D341Med (cell line): ENCODE measurements around the gene MPG.
A peak's percentile ranks its signal among the peaks of the same experiment; 100 is the strongest.

Experiments used
- DNase-seq: peaks from one replicate; pipeline ENCODE4 v3.0.0; 2012; ENCODE audit warnings: low spot score

The MPG gene

DNA sequence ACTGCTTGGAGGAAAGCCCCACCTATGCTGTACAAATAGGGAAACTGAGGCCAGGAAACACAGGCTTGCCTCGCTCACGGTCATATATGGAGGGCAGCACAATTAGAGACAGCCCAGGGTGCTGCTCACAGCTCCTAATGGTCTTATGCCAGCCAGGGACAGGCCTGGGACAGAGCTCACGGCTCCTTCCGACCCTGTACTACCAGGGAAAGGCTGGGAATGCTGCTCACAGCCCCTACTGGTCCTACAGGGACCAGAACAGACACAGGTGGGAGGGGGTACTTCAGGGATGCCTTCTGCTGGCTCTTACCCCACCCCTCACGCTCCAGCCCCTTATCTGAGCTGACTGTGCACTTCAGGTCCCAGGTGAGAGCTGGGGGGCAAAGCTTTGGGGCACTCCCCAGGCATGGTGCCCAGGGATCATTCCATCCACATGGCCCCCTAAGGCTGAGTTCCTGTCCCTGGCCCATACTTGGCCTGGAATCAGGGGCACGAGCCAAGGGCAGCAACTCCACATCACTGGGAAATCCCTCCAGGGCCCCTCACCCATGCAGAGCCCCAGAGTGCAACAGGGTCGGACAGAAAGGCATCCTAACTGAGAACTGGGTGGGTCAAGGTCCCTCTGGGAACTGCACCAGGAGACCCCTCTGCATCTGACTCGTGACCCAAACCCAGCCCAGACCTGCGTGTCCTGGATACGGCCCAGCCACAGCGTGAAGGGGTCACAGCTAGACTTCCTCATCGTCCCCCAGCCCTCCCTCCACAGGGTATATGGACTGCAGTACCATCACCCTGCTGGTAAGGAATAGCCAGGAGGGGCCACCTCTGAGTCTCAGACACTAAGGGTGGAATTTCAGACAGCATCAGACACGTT lies 11.5 kb upstream of the MPG start:
- DNase-seq = no peak

DNA sequence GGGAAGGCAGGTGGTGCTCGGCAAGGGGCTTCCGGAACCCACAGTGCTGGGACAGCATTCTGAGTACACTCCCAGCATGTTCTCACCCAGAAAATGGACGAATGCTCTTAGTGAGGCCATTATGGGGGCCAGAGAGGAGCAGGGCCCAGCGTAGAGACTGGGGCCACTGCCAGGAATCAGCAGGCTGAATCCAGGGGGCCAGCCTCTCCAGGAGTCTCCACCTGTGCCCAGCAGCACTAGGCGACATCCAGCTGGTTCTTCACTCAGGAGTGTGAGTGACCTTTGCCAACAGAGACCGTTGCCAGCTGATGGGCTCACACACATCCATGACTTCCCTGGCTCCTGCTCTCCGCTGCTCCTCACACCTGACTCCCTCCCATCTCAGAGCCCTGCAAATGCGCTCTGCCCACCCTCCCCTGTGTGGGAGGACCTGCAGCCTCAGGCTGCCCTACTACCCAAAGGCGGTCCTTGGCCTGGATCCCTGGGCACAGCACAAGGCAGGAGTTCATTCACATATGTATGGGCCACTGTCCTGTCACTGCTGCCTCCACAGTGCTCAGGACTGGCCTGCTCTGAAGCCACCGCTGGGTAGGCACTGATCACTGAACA lies 10.7 kb upstream of the MPG start:
- no peak for DNase-seq

DNA sequence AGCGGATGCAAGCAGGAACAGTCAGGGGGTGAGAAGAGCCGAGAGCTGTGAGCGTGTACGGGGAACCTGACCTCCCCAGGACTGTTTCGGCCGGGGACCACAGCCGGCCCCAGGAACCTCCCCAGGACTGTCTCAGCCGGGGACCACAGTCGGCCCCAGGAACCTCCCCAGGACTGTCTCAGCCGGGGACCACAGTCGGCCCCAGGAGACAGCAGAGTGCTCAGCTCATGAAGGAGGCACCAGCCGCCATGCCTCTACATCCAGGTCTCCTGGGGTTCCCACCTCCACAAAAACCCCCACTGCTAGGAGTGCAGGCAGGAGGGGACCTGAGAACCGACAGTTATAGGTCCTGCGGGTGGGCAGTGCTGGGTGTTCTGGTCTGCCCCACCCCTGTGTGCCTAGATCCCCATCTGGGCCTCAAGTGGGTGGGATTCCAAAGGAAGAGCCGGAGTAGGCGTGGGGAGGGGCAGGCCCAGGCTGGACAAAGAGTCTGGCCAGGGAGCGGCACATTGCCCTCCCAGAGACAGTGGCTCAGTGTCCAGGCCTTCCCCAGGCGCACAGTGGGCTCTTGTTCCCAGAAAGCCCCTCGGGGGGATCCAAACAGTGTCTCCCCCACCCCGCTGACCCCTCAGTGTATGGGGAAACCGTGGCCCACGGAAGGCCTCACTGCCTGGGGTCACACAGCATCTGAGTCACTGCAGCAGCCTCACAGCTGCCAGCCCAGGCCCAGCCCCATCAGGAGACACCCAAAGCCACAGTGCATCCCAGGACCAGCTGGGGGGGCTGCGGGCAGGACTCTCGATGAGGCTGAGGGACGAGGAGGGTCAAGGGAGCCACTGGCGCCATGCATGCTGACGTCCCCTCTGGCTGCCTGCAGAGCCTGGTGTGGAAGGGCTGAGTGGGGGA lies 9.9 kb upstream of the MPG start:
- DNase-seq = no peak

DNA sequence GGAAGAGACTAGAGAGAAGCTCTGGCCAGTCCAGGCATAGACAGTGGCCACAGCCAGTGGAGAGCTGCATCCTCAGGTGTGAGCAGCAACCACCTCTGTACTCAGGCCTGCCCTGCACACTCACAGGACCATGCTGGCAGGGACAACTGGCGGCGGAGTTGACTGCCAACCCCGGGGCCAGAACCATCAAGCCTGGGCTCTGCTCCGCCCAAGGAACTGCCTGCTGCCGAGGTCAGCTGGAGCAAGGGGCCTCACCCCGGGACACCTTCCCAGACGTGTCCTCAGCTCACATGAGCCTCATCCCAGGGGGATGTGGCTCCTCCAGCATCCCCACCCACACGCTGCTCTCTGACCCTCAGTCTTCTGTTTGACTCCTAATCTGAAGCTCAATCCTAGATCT lies 8.8 kb upstream of the MPG start:
- no peak for DNase-seq

DNA sequence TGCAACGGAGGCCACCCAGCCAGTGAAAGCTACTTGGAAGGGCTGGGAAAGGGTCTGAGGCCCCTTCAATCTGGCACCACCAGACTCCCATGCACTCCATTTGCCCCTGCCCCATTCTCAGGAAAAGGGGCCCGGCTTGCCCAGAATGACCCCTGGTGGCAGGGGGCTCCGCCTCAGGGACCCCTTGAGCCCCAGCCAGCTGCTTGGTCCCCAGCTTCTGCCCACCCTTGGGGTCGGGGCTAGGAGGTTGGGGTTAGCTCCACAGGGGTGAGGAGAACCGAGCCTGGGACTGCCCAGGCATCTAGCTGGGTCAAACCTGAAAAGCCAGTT lies 6.8 kb upstream of the MPG start:
- no peak for DNase-seq

DNA sequence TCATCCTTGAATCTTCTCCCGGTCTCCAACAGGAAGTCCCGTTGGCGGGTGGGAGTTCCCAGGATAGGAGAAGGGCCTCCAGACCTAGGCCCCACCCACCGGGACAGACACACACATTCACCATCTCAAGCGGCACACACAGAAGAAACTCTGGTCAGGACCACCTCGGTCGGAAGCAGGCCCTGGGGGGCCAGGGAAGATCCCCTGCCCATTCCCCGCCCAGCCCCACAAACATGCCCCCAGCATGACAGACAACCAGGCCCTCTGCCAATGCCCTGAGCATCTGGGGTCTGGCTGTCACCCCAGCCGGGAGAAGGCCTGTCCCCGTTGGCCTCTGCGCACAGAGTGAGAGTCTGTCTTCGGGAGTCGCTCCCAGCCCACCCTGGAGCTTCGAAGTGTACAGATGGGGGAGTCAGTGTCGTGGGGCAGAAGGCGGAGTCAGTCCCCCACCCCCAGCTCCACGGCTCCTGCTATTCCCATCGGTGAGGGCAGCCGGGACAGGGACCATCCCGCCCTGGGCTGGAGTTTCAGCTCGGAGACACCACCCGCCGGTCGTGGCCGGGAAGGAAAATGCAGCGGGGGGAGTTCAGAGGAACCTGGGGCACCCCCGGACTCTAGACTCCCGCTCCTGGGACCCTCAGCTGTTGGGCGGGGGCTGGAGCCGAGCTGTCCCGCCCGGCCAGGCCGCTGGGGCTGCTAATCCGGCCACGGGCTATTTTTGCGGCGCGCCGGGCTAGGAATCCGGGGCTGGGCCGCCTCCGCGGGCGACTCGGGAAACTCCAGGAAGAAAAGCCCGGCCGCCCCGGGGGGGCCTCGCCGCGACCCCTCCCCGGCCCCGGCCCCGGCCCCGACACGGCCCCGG lies 6.3 kb upstream of the MPG start:
- DNase-seq = peak; percentile 66

DNA sequence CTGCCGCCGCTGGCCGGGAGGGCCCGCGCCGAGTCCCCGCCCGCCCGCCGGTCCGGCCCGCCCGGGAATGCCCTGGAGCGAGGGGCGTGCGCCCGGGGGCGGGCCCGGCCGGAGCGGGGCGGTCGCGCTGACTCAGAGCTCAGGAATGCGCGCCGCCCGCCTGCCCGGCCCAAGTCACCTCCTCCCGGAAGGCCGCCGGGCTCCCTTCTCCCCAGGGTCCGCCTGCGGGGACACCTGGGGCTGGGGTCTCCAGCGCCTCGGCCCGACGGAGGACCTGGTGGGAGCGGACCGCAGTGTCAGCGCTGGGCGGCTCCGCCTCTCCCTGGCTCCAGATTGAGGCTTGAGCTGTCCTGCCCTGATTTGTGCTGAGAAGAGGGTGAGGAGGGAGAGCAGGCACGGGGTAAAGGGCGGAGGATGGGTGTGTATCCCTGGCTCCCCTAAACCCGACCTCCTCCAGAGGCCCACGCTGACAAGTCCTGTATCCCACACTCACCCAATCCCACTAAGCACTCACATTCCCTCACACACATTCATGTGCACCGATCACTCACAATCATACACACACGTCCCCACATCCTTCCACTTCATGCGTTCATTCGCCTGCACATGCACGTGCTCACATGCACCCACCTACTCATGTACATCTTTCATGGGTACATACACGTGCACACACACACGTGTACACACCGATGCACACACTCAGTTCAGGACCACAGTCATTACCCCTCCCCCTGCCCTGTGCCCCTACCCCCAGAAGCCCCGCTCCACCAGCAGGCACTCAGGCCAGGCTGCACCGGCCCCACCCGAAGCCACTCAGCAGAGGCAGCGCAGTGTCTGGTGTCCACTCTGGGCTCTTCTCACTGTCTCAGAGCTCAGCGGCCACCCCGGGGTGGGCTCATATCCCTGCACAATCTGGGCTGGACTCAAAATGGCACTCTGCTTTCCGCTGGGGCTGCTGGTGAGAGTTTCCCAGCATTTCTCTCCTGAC lies 5.2 kb upstream of the MPG start, which contains the start of gene RHBDF1:
Gene RHBDF1, minus strand, starts transcription at position 71 of the 988 bp plus-strand sequence. CDS start 7,616 bp downstream, outside the sequence.
- peak; percentile 69 for DNase-seq

DNA sequence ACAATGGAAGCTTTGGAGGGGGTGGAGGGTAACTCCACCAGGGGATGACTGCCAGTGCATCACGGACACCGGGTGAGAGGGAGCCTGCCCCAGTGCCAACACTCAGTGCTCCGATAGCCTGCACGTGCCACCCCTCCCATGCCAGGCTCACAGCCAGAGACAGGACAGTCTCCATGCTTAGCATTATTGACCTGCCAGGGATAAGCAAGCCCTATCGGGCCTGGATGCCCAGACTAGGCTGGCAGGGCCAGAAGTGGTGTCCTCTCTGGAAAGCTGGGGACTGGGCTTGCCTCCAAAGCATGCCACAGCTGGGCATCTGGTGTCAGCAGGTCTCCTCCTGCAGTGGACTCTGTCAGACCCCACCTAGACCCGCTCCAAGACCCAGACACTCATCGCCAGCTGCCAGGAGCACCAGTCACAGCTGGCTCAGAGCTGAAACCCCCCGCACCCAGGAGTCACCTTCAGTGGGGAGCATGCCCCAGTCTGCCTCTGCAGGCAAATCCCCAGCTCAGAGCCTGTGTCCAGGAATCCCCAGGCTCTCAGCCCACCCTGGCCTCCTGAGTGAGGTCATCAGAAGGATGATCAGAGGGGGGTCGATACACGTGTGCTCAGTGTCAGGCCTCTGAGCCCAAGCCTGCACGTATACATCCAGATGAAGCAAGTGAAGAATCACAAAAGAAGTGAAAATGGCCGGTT lies 3.8 kb upstream of the MPG start:
- DNase-seq = no peak

DNA sequence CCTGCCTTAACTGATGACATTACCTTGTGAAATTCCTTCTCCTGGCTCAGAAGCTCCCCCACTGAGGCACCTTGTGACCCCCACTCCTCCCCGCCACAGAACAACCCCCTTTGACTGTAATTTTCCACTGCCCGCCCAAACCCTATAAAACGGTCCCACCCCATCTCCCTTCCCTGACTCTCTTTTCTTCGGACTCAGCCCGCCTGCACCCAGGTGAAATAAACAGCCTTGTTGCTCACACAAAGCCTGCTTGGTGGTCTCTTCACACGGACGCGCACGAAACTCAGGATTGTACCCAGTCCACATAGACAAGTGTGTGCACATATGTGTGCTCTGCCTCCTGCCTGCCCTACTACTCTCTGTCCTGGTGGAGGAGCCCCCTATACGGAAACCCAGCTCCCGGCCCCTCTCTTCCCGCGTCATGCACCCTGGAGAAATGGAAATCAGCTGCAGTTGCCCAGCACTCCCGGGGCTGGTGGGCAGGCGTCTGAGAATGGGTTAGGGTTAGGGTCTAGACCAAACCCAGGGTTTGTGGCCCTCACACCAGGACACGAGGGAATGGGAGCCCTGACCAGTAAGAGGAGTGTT lies 3.2 kb upstream of the MPG start:
- no peak for DNase-seq

DNA sequence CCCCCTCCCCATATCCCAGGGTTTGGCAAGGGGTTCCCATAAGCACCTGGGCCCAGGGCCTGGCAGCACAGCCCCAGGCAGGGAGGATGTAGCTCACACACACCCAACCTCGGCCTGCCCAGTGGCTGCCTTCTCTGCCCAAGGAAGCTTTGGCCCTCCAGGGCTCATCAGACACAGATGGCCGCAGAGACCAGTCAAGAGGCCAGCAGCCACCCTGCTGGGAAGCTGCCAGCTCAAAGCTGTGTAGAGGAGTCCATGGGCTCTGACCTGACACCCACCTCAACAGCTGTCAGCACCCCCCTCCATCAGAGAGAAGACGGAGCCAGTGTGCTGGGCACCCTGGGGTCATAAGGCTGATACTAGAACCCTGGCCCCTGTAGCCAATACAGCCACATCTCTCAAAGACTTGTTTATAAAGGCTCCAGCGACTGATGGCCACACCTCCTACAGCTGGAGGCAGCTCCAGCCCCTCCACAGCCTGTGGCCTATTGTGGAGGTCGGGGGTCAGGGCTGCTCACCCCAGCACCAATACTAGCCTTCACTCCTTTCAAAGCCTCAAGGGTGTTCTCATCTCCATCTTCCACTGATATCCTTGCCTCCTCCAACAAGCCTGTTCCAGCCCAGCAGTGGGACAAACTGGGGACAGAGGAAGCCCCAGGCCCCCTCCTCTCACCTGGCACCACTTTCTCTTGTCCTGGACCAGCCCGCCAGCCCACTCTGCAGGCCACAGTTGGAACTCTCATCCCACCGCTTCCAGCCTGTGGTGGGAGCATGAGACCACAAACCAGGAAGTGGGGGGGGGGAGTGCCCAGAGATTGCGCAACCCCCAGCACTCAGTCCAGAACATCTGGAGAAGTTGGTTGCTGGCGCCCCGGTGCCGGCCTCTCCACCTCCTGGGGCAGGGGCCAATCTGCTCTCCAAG lies 2.2 kb upstream of the MPG start:
- DNase-seq = no peak

DNA sequence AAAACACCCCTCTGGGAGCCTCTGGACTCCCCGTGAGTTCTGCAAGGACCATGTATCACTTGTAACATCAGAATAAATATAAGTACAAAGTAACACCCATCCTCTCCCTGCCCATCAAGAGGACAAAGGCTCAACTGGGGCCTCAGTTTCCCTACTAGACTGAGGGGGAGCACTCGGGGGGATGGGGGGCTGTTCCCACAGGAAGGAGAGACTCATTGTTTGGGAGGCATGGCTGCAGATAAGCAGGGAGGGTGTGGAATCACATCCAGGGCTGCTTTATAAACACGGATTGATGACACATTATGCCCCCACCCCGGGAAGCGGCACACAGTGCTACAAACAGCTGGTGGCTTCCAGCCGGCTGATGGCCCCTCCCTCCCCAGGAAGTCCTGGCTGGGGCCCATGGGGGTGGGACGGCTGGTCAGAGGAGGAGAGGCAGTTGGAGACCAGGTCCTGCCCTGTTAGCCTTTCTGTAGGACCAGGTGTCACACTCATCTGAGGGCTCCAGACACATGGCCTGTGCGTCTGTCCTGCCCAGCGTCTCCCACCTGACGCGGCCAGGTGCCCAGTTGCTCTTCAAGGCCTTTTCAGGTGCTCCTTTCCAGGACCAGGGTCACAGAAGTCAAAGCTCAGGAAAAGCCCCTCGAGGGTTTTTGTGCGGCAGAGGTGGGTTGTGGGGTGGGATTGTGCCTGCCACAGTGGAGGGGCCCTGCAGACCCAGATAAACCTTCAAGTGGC lies 1.3 kb upstream of the MPG start:
- no peak for DNase-seq

DNA sequence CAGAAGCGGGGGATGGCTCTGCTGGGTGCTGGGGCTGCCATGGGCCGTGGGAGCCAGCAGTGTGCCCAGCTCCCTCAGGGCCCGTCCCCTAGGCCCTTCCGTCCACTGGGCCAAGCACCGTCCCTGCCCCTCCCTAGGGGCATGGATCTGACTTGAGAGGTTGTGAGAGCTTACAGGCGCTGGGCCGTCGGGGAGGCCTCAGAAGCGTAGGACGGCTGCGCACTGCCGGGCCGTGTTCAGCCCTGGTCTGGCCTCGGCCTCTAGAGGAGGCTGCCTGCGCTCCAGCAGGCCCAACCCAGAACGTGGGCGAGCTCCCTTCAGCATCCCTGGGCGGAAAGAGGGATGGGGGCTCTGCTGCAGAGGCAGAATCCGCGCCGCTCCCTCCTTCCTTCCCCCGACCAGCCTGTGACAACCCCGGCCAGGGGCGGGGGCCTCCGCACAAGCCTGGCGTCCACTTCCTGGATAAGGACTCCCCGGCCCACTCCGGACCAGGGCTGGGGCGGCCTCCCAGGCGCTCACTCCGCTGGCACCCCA lies 685 bp upstream of the MPG start:
- DNase-seq = peak; percentile 54

DNA sequence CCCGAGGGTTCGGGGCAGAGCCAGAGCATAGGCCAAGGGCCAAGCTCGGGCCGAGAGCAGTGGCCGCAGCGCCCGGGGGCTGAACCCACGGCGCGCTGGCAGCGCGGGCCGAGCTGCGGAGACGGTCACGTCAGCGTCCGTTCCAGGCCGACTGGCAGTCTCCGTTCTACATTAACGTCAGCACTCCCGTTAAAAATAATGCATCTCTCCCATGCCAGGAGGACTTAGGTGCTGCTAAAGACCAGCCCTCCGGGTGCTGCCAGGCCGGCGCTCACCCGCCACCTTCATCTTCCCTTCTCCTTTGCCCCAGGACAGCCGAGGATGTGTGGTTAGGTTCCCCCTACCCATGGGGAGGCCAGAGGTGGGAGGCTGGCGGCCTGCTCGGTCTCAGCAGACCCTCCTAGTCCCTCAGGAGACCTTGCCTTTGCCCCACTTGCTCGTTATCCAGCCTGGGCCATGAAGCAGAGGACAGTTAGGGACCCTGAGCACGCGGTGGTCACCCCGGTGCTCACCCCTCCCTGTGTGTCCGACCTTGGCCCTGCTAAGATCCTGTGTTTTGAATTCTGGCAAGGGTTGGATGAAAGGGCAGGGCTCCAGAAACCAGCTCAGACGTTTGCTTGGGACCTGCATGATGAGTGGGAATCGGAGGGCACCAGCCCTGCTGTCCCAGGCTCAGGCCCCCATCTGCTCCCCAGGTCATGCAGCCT lies 572 bp downstream of the MPG start:
- DNase-seq = no peak

DNA sequence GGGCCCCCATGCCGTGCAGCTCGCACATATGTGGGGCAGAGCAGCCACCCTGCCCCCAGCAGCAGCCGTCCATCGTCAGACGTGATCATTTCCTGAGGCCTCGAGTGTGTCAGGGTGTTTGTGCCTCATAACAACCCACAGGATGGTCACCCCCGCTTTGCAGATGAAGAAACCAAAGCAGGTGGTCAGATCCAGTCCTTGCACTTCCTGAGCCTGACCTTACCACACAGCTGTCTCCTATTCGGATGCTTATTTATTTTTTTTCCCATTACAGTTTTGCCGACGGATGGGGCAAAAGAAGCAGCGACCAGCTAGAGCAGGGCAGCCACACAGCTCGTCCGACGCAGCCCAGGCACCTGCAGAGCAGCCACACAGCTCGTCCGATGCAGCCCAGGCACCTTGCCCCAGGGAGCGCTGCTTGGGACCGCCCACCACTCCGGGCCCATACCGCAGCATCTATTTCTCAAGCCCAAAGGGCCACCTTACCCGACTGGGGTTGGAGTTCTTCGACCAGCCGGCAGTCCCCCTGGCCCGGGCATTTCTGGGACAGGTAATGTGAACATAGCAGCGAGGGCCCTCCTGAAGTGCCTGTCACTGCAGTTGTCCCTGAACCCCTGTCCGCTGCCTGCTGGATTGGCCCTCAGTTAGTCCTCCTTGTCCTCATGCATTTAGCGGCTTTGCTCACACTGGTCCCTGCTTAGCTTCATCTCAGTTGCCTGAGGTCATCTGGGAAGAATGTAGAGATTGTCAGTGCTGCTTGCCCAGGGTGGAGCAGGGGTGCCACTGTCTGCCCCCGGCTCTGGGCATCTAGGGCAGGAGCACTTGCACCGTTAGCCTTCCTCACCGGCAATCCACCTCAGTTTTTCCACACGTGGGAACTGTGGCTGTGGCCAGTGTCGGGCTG lies 1.4 kb downstream of the MPG start:
- no peak for DNase-seq

DNA sequence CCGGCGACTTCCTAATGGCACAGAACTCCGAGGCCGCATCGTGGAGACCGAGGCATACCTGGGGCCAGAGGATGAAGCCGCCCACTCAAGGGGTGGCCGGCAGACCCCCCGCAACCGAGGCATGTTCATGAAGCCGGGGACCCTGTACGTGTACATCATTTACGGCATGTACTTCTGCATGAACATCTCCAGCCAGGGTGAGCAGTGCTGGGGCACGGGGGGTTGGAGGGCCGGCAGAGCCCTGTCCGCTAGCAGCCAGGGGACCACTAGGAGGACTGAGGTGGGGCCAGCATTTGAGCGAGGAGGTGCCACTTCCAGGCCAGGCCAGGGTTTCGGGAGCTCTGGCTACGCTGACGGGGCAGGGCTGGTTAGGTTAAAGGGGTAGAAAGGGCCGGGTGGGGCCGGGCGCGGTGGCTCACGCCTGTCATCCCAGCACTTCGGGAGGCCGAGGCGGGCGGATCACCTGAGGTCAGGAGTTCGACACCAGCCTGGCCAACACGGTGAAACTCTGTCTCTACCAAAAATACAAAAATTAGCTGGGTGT lies 5.1 kb downstream of the MPG start:
- no peak for DNase-seq
